ENCODE data around the gene RBM46. TPM values are rescaled to one million over a fixed set of nuclear protein-coding genes. Genes with fewer than 3 reads are reported as not detected.

Gene RBM46
- not detected for total RNA-seq

- DNase-seq, result no peak
These were observed at the start of gene RBM46 for GRCh38 chr4:154781126-154781982. Gene RBM46 (plus strand): TSS chr4:154781272. CDS start chr4:154796753, 15,481 bp downstream.

- no peak for DNase-seq
These were observed 49.3 kb upstream of the RBM46 start for GRCh38 chr4:154731756-154732155.

- no peak for DNase-seq
These were observed 48.4 kb upstream of the RBM46 start for GRCh38 chr4:154732669-154733068.

GRCh38 chr4:154736770-154737169 lies 44.3 kb upstream of the RBM46 start:
- DNase-seq, result no peak

GRCh38 chr4:154738426-154738825 lies 42.6 kb upstream of the RBM46 start:
- DNase-seq, result no peak

- DNase-seq, result no peak
These were observed 42.0 kb upstream of the RBM46 start for GRCh38 chr4:154739111-154739510.

- DNase-seq, result no peak
These were observed 40.6 kb upstream of the RBM46 start for GRCh38 chr4:154740462-154740861.

GRCh38 chr4:154741131-154741665 lies 39.9 kb upstream of the RBM46 start:
- DNase-seq, result peak; percentile 8

GRCh38 chr4:154741922-154742850 lies 38.9 kb upstream of the RBM46 start:
- DNase-seq, result peak; percentile 15

- DNase-seq, result peak; percentile 53
These were observed 37.3 kb upstream of the RBM46 start, which contains the start of gene LRAT for GRCh38 chr4:154743683-154744340. Gene LRAT (plus strand): TSS chr4:154744000. CDS start chr4:154744327, 327 bp downstream.

GRCh38 chr4:154744341-154744926 lies 36.6 kb upstream of the RBM46 start:
- DNase-seq, result no peak

- DNase-seq, result no peak
These were observed 23.4 kb upstream of the RBM46 start for GRCh38 chr4:154757713-154758112.

- no peak for DNase-seq
These were observed 20.2 kb upstream of the RBM46 start for GRCh38 chr4:154760895-154761294.

- DNase-seq, result no peak
These were observed 2.8 kb upstream of the RBM46 start for GRCh38 chr4:154778264-154778663.

GRCh38 chr4:154779362-154779947 lies 1.6 kb upstream of the RBM46 start:
- DNase-seq, result peak; percentile 49

GRCh38 chr4:154781983-154782293 lies 866 bp downstream of the RBM46 start:
- no peak for DNase-seq

GRCh38 chr4:154807042-154807630 lies 26.1 kb downstream of the RBM46 start:
- DNase-seq, result peak; percentile 57

- no peak for DNase-seq
These were observed 37.2 kb downstream of the RBM46 start for GRCh38 chr4:154818230-154818629.

GRCh38 chr4:154822775-154823174 lies 41.7 kb downstream of the RBM46 start:
- no peak for DNase-seq

GRCh38 chr4:154836030-154836429 lies 55.0 kb downstream of the RBM46 start:
- no peak for DNase-seq

GRCh38 chr4:154836513-154836912 lies 55.4 kb downstream of the RBM46 start:
- DNase-seq, result no peak

Data from tongue (tissue), 2 donors.